ENCODE measurements around the gene TTC32. TPM values are rescaled to one million over a fixed set of nuclear protein-coding genes. Genes with fewer than 3 reads are reported as not detected.

TTC32 gene
- polyA plus RNA-seq, 4 donors = 33.2 to 52.0 (median 41.2) TPM

- DNase-seq (ENCODE audit: low read depth in 4 of 4, low spot score in 2 of 4) = no peak
Observed at GRCh38 chr2:19878268-19879046, 23.3 kb downstream of the TTC32 start.

GRCh38 chr2:19876751-19877150, 25.0 kb downstream of the TTC32 start:
- no peak for DNase-seq (ENCODE audit: low read depth in 4 of 4, low spot score in 2 of 4)

GRCh38 chr2:19875280-19875679, 26.5 kb downstream of the TTC32 start:
- DNase-seq (ENCODE audit: low read depth in 4 of 4, low spot score in 2 of 4) = no peak

GRCh38 chr2:19874726-19875125, 27.1 kb downstream of the TTC32 start:
- DNase-seq (ENCODE audit: low read depth in 4 of 4, low spot score in 2 of 4) = no peak

- DNase-seq (ENCODE audit: low read depth in 4 of 4, low spot score in 2 of 4) = no peak
Observed at GRCh38 chr2:19873014-19873413, 28.8 kb downstream of the TTC32 start.

GRCh38 chr2:19872302-19872701, 29.5 kb downstream of the TTC32 start:
- no peak for DNase-seq (ENCODE audit: low read depth in 4 of 4, low spot score in 2 of 4)

GRCh38 chr2:19871836-19872235, 29.9 kb downstream of the TTC32 start:
- DNase-seq (ENCODE audit: low read depth in 4 of 4, low spot score in 2 of 4) = no peak

GRCh38 chr2:19870792-19871191, 31.0 kb downstream of the TTC32 start:
- DNase-seq (ENCODE audit: low read depth in 4 of 4, low spot score in 2 of 4) = no peak

- peak in 1 of 4 donors; percentile 20 for DNase-seq (ENCODE audit: low read depth in 4 of 4, low spot score in 2 of 4)
Observed at GRCh38 chr2:19868701-19869580, 32.8 kb downstream of the TTC32 start.

- no peak for DNase-seq (ENCODE audit: low read depth in 4 of 4, low spot score in 2 of 4)
Observed at GRCh38 chr2:19868224-19868623, 33.6 kb downstream of the TTC32 start.

GRCh38 chr2:19866771-19867170, 35.0 kb downstream of the TTC32 start:
- no peak for DNase-seq (ENCODE audit: low read depth in 4 of 4, low spot score in 2 of 4)

- DNase-seq (ENCODE audit: low read depth in 4 of 4, low spot score in 2 of 4) = no peak
Observed at GRCh38 chr2:19865151-19865550, 36.6 kb downstream of the TTC32 start.

- DNase-seq (ENCODE audit: low read depth in 4 of 4, low spot score in 2 of 4) = no peak
Observed at GRCh38 chr2:19864381-19864780, 37.4 kb downstream of the TTC32 start.

- peak in 1 of 4 donors; percentile 30 for DNase-seq (ENCODE audit: low read depth in 4 of 4, low spot score in 2 of 4)
Observed at GRCh38 chr2:19863303-19864041, 38.3 kb downstream of the TTC32 start.

- no peak for DNase-seq (ENCODE audit: low read depth in 4 of 4, low spot score in 2 of 4)
Observed at GRCh38 chr2:19861813-19862212, 40.0 kb downstream of the TTC32 start.

GRCh38 chr2:19860022-19860421, 41.8 kb downstream of the TTC32 start:
- no peak for DNase-seq (ENCODE audit: low read depth in 4 of 4, low spot score in 2 of 4)

- DNase-seq (ENCODE audit: low read depth in 4 of 4, low spot score in 2 of 4) = no peak
Observed at GRCh38 chr2:19859565-19859964, 42.2 kb downstream of the TTC32 start.

- DNase-seq (ENCODE audit: low read depth in 4 of 4, low spot score in 2 of 4) = no peak
Observed at GRCh38 chr2:19857806-19858205, 44.0 kb downstream of the TTC32 start.

- no peak for DNase-seq (ENCODE audit: low read depth in 4 of 4, low spot score in 2 of 4)
Observed at GRCh38 chr2:19857100-19857499, 44.7 kb downstream of the TTC32 start.

- DNase-seq (ENCODE audit: low read depth in 4 of 4, low spot score in 2 of 4) = no peak
Observed at GRCh38 chr2:19855542-19856431, 46.0 kb downstream of the TTC32 start.
